ENCODE results near the gene VN1R2.
"Not testable (repeated sequence)": the region's sequence is repeated elsewhere in the genome, so short reads cannot be mapped to it uniquely, and the experiment has no call there.

- TF ChIP-seq POLR2AphosphoS5, CTCF, EP300, POLR2A (IDR thresholded peaks at IDR 0.05): not testable (repeated sequence)
Measured at GRCh38 chr19:53301341-53301740, 43.2 kb downstream of the VN1R2 start.
